Dedifferentiated amniotic fluid mesenchymal stem cell (primary cell): ENCODE data around the gene POU2F2.

Source experiments
- DNase-seq: peaks from one replicate; pipeline ENCODE4 v3.0.0-alpha.2; 2016; ENCODE audit errors: extremely low spot score

The POU2F2 gene

DNA sequence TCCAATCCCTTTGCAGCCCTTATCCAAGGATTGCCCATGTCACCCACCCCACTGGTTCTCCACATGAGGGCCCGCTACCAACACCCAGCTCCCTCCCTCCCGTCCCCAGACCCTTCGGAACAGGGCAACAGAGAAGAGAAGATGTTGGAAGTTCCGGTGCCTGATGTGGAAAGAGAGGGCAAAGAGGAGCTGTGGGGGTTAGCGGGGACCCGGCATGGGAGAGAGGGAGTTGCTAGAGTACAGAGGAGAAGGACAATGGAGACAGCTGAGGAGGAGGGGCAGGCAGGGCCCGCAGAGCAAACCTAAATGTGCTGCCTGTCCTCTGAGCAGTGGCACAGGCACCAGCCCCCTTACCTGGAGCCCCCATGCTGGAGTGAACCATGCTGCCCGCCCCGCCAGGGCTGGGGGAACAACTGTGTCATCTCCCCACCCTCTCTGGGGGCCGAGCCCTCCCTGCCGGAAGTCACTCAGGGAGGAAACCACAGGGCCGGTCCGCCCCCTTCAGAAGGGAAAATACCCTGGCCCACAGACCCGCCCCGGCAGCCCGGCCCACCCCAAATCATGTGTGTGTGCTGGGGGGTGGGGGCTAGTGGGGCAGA is at the start of gene POU2F2:
Gene POU2F2, minus strand, starts transcription at position 417 of the 599 bp plus-strand sequence. Its CDS starts 35 bp downstream, at position 382.
- no peak for DNase-seq

GRCh38 chr19:42178791-42179674 is 46.8 kb upstream of the POU2F2 start:
- DNase-seq: no peak

GRCh38 chr19:42177686-42178019 is 45.4 kb upstream of the POU2F2 start:
- DNase-seq: no peak

GRCh38 chr19:42176990-42177685 is 44.9 kb upstream of the POU2F2 start:
- DNase-seq: peak; percentile 41

DNA sequence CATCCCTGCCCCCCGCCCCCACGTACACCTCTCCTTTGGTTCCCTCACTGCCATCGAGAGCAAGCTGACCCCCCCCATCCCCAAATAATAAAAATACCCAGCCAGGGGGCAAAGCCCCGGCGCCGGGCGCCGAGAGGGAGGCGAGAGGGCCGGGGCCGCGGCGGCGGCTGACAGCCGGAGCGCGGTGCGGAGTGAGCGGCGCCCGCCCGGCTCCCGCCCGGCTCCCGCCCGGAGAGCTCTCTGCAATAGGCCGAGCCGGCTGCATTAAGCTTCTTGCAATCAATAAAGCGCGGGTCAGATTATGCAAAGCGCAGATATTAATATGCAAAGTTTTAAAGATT is 44.4 kb upstream of the POU2F2 start:
- DNase-seq: no peak

- no peak for DNase-seq
These were observed 43.9 kb upstream of the POU2F2 start for GRCh38 chr19:42175952-42176648.

GRCh38 chr19:42174958-42175734 is 42.9 kb upstream of the POU2F2 start:
- no peak for DNase-seq

DNA sequence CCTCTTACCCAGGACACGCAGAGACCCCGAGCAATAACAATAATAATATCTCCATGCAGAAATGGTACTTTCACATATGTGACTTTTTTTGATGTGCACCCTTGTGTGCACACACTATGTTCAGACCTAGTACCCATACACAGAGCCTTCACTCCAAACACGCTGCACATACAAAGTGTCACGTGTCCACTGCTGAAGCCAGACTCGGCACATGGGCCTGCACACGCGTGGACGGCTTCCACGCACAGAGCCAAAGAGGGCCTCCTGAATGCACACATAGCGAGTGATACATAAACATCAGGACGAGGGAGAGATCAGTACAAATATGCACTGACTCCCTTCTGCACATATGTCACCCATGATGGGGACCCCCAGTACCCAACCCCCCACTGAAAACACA is 41.9 kb upstream of the POU2F2 start:
- no peak for DNase-seq

DNA sequence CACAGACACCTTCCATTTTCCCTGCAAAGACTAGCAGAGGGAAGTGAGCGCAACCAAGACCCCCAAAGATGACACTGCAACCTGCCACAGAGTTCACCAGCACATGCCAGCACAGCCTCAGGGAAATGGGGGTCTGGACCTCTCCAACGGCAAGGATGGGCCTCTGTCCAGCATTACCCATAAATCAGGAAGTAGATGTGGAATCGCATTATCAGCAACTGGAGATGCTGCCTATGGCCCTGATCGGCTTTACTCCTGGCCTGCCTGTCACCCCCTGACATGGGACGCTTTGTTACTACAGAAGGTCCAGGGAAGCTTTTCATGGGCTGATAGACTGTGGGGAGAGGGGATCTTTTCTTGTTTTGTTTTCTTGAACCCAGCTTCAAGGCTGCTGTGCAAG is 41.4 kb upstream of the POU2F2 start:
- DNase-seq: no peak

GRCh38 chr19:42172261-42172660 is 40.0 kb upstream of the POU2F2 start:
- DNase-seq: no peak

GRCh38 chr19:42170715-42171114 is 38.5 kb upstream of the POU2F2 start:
- DNase-seq: no peak

DNA sequence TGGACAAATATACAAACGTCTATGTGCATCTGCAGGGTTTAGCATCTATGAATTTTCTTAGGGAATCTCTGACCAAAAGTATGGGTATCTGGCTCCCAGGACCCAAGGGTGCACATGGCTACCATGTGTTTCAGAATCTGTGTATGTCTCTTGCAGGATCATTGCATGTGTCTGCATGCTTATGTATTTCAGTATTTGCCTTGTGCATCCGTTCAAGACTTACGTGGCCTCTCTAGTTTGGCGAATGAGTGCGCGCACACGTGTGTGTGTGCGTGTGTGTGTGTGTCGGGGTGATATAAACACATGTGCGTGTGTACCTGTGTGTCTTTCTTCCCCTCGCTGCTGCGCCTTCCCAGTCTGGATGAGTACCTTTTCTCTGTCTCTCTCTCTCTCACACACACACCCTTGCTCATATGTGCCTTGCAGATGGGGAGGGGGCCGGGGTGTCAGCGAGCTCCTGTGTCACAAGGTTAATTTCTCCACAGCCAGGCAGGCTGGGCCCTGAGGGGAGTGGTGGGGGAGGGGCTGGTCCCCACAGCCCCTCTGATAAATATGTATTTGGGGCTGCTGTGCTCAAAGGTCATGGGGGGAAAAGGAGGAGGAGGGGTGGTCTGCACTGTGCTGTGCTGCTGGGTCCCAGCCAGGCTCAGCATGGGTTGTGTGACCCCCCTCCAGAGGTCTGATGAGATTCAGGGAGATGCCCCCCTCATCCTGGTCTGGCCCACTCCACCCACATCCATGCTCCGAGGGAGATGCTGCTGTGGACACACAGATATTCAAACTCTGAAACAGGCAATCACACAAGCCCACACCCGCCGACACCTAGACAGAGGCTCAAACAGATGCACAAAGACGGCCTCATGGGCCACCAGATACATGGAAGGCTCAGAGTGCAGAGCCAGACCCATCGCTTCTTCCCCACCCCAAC is 37.5 kb upstream of the POU2F2 start:
- no peak for DNase-seq

GRCh38 chr19:42168206-42168605 is 36.0 kb upstream of the POU2F2 start:
- DNase-seq: no peak

DNA sequence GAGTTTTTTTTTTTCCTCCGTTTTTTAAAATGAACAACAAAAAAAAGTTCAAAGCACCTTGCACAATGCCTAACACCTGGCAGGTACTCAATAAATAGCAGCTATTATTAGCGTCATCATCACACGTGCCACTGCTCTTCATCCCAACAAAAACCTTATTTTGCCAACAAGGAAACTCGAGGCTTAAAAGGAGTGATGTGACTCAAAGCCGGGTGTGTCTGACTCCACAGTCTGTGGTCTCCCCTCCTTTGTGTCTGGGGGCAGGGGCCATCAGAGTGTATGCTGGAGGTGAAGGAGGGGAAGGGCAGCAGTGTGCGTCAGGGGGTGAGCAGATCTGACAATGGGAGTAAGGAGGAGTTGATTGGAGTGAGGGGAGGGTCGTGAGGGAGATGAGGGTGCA is 34.1 kb upstream of the POU2F2 start:
- DNase-seq: no peak

GRCh38 chr19:42165146-42165545 is 32.9 kb upstream of the POU2F2 start:
- no peak for DNase-seq

DNA sequence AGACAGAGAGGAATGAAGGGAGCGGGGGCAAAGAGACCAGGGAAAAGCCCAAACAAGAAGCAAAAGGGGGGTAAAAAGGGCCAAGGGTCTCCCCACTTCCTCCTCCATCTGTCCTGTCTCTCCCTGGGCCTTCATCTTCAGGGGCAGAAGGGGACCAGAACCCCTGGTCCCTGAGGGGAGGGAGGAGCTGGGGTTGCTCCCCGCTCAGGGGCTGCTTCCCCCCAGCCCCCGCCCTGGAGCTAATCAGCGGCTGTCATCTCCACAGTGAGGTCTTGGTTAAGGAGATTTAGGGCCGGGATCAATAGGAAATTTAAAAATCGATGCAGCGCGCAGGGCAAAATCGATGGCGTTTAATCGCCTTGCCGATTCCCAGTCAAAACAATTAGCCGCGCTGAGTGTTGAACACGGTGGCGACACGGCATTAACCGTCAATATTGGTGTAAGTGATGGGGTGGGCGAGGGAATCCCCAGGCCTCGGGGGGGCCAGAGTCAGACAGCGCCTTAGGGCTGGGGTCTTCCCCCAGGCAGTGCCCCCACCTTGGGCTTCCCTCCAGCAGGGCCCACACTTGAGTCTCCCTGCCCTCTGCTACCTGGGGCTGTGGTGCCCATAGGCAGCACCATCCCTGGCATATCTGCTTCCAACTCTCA is 29.5 kb upstream of the POU2F2 start:
- DNase-seq: no peak

- no peak for DNase-seq
These were observed 27.7 kb upstream of the POU2F2 start for GRCh38 chr19:42159942-42160341.

DNA sequence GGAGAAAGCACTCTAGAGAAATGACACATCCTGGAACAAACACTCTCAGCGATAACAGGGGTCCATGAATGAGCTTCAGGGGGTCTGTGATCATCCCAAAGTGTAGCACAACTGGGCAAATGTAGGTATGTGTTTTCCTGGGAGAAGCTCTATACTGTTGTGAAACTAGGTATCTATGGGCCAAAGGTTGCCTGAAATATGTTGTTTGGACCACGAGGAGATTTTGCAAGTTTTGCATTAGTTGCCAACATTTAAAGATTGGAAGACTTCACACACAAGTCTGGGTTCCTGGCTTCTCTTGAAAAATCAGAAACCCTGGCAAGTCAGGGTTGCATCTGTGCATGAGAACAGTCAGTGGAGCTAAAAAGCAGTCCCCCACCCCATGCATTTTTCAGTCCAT is 26.7 kb upstream of the POU2F2 start:
- DNase-seq: no peak

DNA sequence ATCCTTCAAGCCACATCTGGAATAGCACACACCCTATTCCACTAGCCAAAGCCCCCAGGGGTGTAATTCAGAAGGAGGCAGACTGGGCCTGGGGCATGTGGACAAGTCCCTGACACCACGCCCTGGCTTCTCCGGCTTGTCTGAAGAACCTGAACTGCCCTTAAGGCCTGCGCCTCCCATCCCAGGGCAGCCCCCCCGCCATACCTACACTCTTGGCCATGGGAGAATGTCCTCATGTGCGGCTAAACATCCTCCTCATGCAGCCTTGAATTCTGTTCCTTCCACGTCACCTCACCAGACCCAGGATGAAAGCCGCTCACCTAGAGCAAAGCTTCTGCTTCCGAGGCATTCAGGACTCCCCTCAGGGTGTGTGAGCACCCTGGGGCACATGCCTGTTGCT is 24.3 kb upstream of the POU2F2 start:
- DNase-seq: no peak

GRCh38 chr19:42155796-42156195 is 23.6 kb upstream of the POU2F2 start:
- no peak for DNase-seq
